Suprapubic skin (tissue), 3 donors: ENCODE measurements around the gene VRTN.
"Not testable (repeated sequence)": the region's sequence is repeated elsewhere in the genome, so short reads cannot be mapped to it uniquely, and the experiment has no call there.

Experiments
- EP300 ChIP-seq: sonication (generic); formaldehyde crosslinking; IDR thresholded peaks from one replicate; pipeline ENCODE4 v1.6.1; 2017; ENCODE audit warnings: antibody characterized with exemption
- TF ChIP-seq, protein P1 (sequence below), 2 donors: fragments of 200-600 bp in 1 of 2; fragments of 450-650 bp in 1 of 2; sonication (generic) in 1 of 2; IDR thresholded peaks; one replicate each; pipeline ENCODE4 v1.5.1; 2016 to 2019; ENCODE audit warnings: antibody characterized with exemption in 2 of 2, mild to moderate bottlenecking in 1 of 2, moderate library complexity in 1 of 2

GRCh38 chr14:74381571-74381970, 33.3 kb downstream of the VRTN start:
- TF ChIP-seq, protein P1, sequence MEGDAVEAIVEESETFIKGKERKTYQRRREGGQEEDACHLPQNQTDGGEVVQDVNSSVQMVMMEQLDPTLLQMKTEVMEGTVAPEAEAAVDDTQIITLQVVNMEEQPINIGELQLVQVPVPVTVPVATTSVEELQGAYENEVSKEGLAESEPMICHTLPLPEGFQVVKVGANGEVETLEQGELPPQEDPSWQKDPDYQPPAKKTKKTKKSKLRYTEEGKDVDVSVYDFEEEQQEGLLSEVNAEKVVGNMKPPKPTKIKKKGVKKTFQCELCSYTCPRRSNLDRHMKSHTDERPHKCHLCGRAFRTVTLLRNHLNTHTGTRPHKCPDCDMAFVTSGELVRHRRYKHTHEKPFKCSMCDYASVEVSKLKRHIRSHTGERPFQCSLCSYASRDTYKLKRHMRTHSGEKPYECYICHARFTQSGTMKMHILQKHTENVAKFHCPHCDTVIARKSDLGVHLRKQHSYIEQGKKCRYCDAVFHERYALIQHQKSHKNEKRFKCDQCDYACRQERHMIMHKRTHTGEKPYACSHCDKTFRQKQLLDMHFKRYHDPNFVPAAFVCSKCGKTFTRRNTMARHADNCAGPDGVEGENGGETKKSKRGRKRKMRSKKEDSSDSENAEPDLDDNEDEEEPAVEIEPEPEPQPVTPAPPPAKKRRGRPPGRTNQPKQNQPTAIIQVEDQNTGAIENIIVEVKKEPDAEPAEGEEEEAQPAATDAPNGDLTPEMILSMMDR (IDR thresholded peaks at IDR 0.05): not testable (repeated sequence)
- TF ChIP-seq EP300: not testable (repeated sequence)
